Activated CD8-positive, alpha-beta memory T cell treated with anti-CD3 and anti-CD28 coated beads for 36 hours (primary cell): ENCODE data around the gene GSTT2. TPM values are rescaled to one million over a fixed set of nuclear protein-coding genes. Genes with fewer than 3 reads are reported as not detected.
"Not testable (repeated sequence)": the region's sequence is repeated elsewhere in the genome, so short reads cannot be mapped to it uniquely, and the experiment has no call there.

Experiments
- CTCF ChIA-PET: fragments of 350-600 bp; sonication (Branson Sonifier 250); formaldehyde crosslinking; loops from one replicate; lab custom pipeline; 2021; ENCODE audit warnings: antibody characterized with exemption; lab: Charles Lee
- POLR2A ChIA-PET: fragments of 350-600 bp; sonication (Branson Sonifier 250); formaldehyde crosslinking; loops from one replicate; lab custom pipeline; 2021; ENCODE audit warnings: antibody characterized with exemption; lab: Charles Lee
- total RNA-seq, 2 experiments: library from RNA; stranded (reverse); gene quantifications; one replicate each; pipeline ENCODE4 v1.2.3, GENCODE V29; 2021

GSTT2 gene
- total RNA-seq, 2 experiments from 2014 or later, result not detected

DNA sequence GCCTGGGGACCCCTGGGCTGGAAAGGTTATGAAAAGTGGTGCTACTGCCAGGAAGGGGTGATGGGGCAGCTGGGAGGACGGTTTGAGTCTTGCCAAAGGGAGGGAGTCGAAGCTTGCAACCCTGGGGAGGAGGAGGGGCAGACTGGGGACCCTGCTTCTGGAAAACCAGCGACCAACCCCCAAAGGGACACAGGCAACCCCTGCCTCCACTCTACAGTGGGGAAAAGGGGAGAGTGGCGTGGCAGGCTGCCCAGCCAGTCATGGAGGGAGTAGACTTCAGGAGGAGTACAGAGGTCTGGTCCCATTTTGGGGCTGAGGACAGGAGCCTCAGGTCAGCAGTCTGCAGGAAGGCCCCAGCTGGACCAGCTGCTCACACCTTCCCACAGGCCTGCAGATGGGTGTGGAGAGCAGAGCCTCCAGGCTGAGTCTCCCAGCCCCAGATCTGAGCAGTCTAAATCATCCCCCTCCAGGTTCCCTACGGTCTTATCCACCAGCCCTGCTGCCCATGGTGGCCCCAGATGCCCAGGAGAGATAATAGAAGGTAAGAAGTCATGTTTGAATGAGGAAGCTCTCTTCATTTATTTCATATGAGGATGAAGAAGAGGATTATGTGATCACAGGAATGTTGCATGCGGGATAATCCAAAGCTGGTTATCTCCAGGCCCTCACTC, 9.0 kb upstream of the GSTT2 start:
- ChIA-PET POLR2A (no interaction called here), CTCF (no interaction called here)

DNA sequence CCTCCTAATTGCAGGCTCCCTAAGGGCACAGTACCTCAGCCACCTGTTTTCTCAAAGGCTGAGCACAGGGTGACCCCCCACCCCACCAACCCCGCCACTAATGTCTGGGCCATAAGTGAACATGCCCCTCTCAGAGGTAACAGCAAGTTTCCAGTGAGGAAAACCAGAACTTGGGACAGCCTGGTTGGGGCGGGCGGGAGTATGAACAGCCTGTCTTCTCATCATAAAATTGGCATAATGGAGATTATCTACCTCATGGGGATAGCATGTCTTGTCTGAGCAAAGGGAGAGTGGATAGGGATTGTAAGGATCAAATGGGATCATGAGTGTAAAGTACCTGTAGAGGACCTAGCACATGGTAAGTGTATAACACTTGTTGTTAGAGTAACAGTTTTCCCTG, 8.0 kb upstream of the GSTT2 start:
- CTCF ChIA-PET, POLR2A ChIA-PET: not testable (repeated sequence)

DNA sequence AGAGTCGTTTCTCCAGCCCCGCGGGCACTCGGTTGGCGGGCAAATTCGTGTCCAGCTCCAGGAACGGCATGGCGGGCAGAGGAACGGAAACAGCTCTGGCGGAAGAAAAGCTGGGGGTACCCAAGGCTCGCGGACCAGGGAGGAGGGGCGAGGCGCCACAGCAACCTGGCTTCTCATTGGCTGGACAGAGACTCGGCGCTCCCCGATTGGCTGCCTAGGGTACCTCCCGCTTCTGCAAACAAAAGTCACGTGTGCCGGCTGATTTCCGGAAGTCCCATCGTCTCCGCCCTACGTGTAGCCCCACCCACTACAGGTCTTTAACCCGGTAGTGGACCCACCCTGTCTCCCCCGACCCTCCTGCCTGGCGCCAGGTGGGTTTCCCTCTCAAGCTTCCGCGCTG, 5.6 kb upstream of the GSTT2 start, which contains the start of gene DDT:
Gene DDT (minus strand): TSS at position 97 of the 400 bp plus-strand sequence. CDS start 27 bp downstream, at position 70.
- CTCF ChIA-PET, POLR2A ChIA-PET: not testable (repeated sequence)

DNA sequence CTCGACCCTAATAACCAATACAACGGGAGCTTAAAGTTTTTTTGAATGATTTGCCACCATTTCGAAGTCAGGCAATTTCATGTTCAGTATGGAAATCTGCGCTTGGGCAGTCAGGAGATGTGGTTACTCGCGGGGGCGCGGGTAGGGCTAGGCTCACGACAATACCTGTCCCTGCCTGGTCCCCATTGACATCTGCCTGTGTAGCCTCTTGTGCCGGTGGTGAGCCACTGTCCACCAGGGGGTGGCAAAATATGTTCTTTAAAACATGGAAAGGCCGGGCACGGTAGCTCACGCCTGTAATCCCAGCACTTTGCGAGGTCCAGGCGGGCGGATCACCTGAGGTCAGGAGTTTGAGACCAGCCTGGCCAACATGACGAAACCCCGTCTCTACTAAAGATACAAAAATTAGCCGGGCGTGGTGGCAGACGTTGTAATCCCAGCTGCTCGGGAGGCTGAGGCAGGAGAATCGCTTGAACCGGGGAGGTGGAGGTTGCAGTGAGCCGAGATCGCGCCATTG, 5.0 kb upstream of the GSTT2 start:
- POLR2A ChIA-PET, CTCF ChIA-PET: not testable (repeated sequence)

DNA sequence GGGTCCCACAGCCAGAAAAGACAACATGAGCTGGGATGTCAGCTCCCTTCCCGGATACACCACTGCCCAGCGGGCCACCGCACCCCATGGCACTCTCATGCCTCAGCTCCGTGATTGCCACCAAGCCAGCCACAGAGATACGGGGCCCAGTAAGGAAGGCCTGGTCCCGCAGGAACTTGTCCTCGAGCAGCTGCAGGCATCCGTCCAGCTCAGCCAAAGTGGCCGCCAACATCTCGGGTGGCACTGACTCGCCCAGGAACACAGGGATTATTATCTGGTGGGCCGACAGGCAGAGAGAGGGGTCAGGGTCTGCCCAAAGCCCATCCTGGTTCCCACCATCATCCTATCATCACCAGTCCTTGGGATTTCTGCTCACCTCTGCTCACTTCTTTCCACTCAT, 2.6 kb upstream of the GSTT2 start:
- CTCF ChIA-PET, POLR2A ChIA-PET: not testable (repeated sequence)

DNA sequence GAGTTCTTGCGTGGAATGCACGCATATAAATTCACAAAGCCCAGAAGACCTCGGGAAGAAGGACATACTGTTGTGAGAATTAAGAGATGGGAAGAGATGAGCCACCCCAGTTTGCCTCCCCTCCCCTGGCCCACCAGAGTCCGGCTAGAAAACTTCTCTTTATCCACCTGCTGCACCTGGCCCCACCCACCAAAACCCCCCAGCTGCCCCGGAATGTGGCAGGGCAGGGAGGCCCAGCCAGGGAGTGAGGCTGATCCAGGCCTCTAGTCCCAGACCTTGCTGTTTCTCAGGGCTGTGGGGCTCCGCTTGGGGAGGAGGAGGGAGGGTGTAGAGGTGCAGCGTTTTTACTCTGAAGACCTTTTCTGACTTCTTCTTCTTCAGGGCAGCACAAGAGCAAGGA, 633 bp downstream of the GSTT2 start:
- CTCF ChIA-PET, POLR2A ChIA-PET: not testable (repeated sequence)

DNA sequence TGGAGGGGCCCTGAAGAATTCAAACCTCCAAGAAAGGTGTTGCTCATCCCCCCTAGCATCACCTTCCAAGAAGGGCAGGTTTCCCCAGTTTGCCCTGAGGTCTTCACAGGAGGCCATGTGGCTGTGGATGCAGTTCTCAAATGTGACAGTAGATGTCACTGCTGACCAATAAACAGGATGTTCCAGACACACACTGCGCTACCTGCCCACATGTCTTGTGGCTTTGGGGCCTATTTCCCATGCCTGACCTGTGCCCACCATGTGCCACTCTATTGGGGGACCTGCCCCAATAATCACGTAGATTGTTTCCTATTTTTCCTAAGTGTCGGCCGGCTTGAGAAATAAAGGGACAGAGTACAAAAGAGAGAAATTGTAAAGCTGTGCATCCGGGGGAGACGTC, 4.5 kb downstream of the GSTT2 start:
- ChIA-PET CTCF (no interaction called here), POLR2A (no interaction called here)

DNA sequence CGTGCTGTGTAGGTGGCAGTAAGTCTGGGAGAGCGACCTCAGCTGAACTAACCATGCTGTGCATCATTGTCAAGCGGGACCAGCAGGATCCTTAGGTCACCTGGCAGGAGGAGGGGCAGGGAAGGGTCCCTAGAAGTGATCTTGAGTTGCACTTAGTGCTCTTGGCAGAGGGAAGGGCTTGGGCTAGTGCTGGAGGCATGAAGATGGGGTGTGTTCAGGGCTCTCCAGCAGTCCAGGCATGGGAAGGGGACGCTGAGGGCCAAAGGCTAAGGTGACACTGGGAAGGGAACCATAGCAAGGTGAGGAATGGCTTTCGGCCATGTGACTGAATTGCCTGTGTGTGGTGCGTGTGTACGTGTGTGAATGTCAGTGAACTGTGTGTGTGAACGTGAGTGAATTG, 6.2 kb downstream of the GSTT2 start:
- POLR2A ChIA-PET, CTCF ChIA-PET: not testable (repeated sequence)

DNA sequence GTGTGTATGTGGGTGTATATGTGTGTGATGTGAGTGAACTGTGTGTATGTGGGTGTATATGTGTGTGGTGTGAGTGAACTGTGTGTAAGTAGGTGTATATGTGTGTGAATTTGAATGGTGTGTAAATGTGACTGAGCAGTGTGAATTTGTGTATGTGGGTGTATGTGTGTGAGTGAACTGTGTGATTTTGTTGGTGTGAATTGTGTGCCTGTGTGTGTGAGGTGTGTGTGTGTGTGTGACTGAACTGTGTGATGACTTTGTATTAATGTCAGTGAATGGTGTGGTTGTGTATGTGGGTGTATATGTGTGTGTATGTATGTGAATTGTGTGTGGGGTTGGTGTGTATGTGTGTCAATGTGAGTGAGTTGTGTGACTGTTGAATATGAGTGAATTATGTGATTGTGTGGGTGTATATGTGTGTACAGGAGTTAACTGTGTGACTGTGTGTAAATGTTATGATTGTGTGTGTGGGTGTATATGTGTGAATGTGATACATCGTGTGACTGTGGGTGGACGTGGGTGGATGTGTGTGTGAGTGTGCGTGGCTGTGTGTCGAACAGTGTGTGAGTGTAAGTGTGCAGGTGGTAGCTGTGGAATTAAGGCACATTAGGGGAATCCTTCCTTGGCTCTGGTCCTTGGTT, 6.7 kb downstream of the GSTT2 start:
- POLR2A ChIA-PET, CTCF ChIA-PET: not testable (repeated sequence)

DNA sequence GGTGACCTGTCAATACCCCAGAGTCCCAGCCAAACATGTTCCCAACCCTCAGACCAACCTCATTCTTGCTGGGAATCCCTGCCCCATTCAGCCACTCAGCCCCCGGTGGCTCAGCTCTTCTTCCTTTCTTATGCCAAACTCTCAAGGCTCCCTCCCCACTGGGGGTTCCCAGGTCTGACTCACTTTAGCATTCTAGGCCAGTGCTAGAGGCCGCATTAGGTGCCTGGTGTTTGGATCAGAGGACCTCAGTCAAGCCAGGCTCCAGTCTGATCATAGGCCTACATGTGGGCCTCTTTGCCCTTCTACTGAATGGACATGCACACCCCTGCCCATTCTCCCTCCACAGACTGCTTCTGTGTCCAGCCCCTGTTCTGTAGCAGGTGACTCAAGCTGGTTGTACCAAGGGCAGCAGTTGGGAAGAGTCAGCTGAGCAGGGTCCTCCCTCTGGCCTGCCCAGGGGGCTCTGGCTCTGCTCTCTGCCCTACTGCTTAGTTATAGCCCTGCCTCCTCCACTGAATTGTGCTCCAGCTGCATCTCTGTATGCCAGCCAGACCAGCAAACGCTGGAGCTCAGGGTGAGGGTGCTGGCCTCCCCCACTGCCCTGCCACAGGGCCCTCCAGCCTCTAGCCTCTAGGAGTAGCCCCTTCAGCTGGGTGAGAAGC, 9.8 kb downstream of the GSTT2 start:
- CTCF ChIA-PET, POLR2A ChIA-PET: not testable (repeated sequence)

DNA sequence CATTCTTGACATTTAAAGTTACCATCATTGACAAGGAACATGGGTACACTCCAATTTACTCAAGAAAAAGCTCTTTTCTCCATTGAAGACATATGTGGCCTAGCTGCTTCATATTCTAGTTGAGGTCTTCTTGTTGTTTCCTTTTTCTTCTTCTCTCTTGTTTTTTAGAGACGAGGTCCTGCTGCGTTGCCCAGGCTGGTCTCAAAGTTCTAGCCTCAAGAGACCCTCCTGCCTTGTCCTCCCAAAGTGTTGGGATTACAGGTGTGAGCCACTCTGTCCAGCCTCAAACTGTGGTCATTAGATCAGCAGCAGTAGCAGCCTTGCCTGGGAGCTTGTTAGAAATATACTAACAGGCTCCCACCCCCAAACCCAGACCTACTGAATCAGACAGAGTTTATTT, 13.1 kb downstream of the GSTT2 start:
- POLR2A ChIA-PET, CTCF ChIA-PET: not testable (repeated sequence)

DNA sequence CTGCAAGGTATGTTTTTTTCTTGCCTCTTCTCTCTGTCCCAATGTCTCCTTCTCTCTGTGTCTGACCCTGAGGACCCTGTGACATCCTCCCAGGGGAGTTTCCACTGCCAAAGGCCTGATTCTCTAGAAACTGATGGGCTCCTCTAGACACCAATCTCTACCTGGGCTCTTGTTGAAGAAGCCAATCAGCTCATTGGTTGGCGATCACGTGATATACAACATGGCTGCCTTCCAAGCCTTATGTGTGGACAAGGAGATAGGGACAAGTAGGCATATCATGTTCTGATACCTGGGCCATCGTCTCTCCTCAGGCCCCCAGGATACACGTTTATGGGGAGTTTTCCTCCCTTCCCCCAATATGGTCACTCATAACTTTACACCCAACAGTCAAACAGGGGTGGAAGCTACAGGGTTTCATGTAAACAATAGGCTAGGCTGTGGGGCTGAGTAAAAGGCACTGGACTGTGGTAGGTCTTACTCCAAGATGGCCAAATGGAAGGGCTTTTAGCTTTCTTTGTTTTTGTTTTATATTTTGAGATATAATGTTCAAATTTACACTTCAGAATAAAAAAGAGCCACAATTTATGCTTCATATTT, 13.7 kb downstream of the GSTT2 start:
- CTCF ChIA-PET, POLR2A ChIA-PET: not testable (repeated sequence)

DNA sequence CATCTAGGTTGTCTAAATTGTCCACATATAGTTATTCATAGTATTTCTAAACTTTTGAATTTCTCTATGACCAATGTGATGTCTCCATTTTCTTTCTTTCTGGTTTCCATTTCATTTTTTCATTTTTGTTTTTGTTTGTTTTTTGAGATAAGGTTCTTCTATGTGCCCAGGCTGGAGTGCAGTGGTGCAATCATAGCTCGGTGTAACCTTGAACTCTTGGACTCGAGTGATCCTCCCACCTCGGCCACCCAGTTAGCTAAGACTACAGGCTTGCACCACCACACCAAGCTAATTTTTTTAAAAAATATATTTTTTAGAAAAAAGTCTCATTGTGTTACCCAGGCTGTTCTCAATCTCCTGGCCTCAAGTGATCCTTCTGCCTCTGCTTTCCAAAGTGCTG, 17.2 kb downstream of the GSTT2 start:
- POLR2A ChIA-PET, result no interaction called here
- CTCF ChIA-PET, result no interaction called here

DNA sequence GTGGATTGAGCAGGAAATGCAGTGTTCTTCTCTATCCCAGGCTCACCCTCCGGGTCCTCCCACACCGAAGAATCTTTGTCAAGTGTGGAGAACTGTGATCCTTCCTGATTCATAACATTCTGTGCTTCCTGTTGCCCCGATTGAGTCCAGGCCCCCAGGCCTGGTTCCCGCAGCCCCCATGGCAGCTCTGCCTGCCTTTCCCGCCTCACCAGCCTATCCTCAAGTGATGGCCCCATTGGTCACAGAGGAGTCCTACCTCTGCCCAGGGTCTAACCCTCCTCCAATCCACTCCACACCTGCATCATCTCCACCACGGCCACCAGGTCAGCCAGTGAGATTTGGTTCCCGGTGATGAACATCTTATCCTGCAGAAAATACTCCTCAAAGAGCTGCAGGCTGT, 19.8 kb downstream of the GSTT2 start:
- POLR2A ChIA-PET, CTCF ChIA-PET: not testable (repeated sequence)

DNA sequence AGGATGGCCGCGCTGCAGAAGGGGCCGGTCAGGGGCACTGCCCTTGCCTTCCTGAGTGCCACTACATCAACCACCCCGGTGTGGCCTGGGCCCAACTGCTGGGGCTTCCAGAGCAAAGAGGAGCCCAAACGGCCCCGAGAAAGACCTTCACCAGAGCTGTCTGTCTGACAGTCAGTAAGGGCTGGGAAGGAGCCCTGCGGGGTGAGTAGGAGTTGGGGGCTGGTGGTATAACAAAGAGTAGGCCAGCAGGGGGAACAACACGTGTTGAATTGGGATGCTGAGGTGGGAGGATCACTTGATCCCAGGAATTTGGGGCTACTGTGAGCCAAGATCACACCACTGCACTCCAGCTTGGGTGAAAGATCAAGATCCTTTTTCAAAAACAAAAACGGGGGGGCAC, 21.4 kb downstream of the GSTT2 start:
- ChIA-PET CTCF (no interaction called here), POLR2A (no interaction called here)

DNA sequence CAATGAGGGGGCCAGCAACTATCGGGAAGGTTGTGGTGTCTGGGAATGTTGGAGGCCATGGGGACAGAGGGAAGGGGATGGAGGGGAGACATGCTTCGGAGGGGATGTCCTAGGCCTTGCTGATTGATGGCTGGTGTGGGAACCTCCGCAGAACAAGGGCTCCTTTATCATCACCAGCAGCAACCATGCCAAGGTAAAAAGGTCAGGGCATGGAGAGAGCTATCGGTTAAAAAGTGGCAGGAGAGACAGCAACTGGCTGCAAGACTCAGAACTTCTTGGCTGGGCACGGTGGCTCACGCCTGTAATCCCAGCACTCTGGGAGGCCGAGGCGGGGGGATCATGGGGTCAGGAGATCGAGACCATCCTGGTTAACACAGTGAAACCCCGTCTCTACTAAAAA, 22.3 kb downstream of the GSTT2 start:
- POLR2A ChIA-PET, result no interaction called here
- CTCF ChIA-PET, result interaction anchor here (0.7 kb wide), 1 partner anchor 11 kb away, joined by 5 read pairs; no protein-coding TSS in a partner anchor

DNA sequence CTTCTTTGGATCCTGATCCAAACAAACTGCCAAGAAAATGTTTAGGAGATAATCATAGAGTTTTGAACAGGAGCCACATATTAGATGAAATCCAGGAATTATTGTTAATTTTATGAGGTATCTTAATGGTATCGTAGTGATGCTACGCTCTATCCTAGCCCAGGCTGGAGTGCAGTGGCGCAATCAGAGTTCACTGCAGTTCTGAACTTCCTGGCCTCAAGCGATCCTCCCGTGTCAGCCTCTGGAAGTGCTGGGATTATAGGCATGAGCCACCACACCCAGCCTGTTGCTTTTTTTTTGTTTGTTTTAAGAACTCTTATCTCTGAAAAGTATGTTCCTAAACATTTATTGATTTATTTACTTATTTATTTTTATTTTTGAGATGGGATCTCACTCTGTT, 22.9 kb downstream of the GSTT2 start:
- ChIA-PET CTCF (interaction anchor here (0.7 kb wide), 1 partner anchor 10 kb away, joined by 5 read pairs; no protein-coding TSS in a partner anchor), POLR2A (no interaction called here)

DNA sequence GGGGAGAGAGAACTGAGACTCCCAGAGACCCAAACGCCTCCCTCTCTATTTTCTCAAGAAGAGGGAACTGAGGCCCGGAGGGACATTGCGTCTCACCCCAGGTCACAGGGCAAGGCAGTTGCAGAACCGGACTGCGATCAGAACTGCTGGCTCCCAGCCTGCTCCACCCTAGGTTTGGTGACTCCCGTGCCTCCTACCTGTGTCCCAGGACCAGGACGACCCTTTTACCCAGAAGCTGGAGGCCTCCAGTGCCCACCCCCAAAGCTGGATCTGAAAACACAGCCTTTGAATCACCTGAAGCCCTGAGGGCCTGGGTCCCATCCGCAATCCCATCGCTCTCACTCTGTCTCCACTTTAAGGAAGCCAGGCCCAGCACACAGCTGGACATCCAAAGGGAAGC, 24.0 kb downstream of the GSTT2 start:
- POLR2A ChIA-PET, result no interaction called here
- CTCF ChIA-PET, result no interaction called here

DNA sequence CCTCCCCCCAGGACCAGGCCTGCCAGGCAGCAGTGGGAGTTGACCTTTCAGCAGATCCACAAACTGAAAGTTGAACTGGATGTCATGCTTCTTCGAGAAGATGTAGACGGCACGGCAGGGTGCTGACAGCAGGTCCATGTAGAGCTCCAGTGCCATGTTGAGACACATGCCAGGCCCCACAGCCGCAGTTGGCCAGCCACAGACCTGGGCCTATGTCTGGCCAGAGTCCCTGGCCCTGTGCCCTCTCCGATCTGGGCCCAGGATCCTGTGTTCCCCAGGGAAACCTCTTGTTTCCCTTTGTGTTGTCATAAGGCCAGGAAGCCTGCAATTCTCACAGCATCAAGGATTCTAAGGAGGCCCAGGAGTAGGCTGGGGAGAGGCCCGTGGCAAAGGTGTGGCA, 25.3 kb downstream of the GSTT2 start, which contains the start of gene GSTT4:
Gene GSTT4 (minus strand): TSS at position 253 of the 400 bp plus-strand sequence. CDS start 97 bp downstream, at position 156.
- CTCF ChIA-PET, result no interaction called here
- POLR2A ChIA-PET, result no interaction called here
